IMR-90 (cell line): Measurements from ENCODE around the gene DUSP2. TPM values are rescaled to one million over a fixed set of nuclear protein-coding genes. Genes with fewer than 3 reads are reported as not detected.

Experiments used
- ATAC-seq: fragments of 200-7000 bp; cut with Tn5 transposase; 2 replicates; pipeline ENCODE4 v1.9.1; 2020; ENCODE audit warnings: low read depth, mild to moderate bottlenecking, moderate library complexity
- BruUV-seq: library from RNA; stranded (reverse); fragments of 400-500 nt; replicated peaks from 2 replicates; lab custom pipeline; 2021; lab: Mats Ljungman, UMichigan
- CTCF ChIA-PET: fragments of 300-600 bp; formaldehyde crosslinking; extraction: SDS; loops from one replicate; lab custom pipeline; 2021; ENCODE audit warnings: antibody characterized with exemption; lab: Yijun Ruan, JAX
- POLR2A ChIA-PET: fragments of 300-600 bp; sonication (Branson Sonifier 250); formaldehyde crosslinking; loops from one replicate; lab custom pipeline; 2022; ENCODE audit warnings: antibody characterized with exemption; ENCODE audit not compliant: unreplicated experiment; lab: Charles Lee
- DNase-seq: peaks from one replicate; pipeline ENCODE4 v3.0.0; 2013
- H2AFZ ChIP-seq: replicated peaks from 2 replicates; pipeline ENCODE3; 2013; ENCODE audit warnings: low read length, mild to moderate bottlenecking; ENCODE audit not compliant: poor library complexity
- H2AK5ac ChIP-seq: 2 replicates; pipeline ENCODE4 v1.6.1; 2013; ENCODE audit warnings: low read depth, low read length, inconsistent platforms
- H2AK9ac ChIP-seq: replicated peaks from 2 replicates; pipeline ENCODE3; 2013; ENCODE audit warnings: mild to moderate bottlenecking, low read depth, low read length, moderate library complexity; ENCODE audit not compliant: poor library complexity
- H2BK120ac ChIP-seq: 2 replicates; pipeline ENCODE4 v1.6.1; 2013; ENCODE audit warnings: low read depth, low read length, inconsistent platforms
- H2BK15ac ChIP-seq: 3 replicates; pipeline ENCODE4 v1.6.1; 2013; ENCODE audit warnings: low read depth, low read length, inconsistent platforms
- H2BK20ac ChIP-seq: 2 replicates; pipeline ENCODE4 v1.6.1; 2013; ENCODE audit warnings: low read depth, mild to moderate bottlenecking, inconsistent platforms, low read length, moderate library complexity
- H2BK5ac ChIP-seq: 2 replicates; pipeline ENCODE4 v1.6.1; 2013; ENCODE audit warnings: mild to moderate bottlenecking, low read depth, low read length, inconsistent platforms; ENCODE audit not compliant: poor library complexity, severe bottlenecking
- H3K14ac ChIP-seq: replicated peaks from 2 replicates; pipeline ENCODE4 v1.6.1; 2013; ENCODE audit warnings: low read depth, low read length, inconsistent platforms
- H3K18ac ChIP-seq: 2 replicates; pipeline ENCODE4 v1.6.1; 2013; ENCODE audit warnings: low read depth, low read length, control low read depth
- H3K23ac ChIP-seq: 2 replicates; pipeline ENCODE4 v1.6.1; 2013; ENCODE audit warnings: low read depth, low read length, inconsistent platforms
- H3K27ac ChIP-seq: 2 replicates; pipeline ENCODE4 v1.5.1; 2013; ENCODE audit warnings: mild to moderate bottlenecking, control low read depth, low read length; ENCODE audit not compliant: insufficient read depth
- H3K27me3 ChIP-seq: 2 replicates; pipeline ENCODE4 v1.6.1; 2013; ENCODE audit warnings: low read length; ENCODE audit not compliant: control insufficient read depth, insufficient read depth
- H3K36me3 ChIP-seq: 2 replicates; pipeline ENCODE4 v1.6.1; 2013; ENCODE audit warnings: low read length, mixed read lengths; ENCODE audit not compliant: control insufficient read depth, insufficient read depth
- H3K4ac ChIP-seq: 2 replicates; pipeline ENCODE4 v1.6.1; 2013; ENCODE audit warnings: low read depth, low read length, inconsistent platforms
- H3K4me1 ChIP-seq: 2 replicates; pipeline ENCODE4 v1.6.1; 2013; ENCODE audit warnings: low read length, mixed read lengths; ENCODE audit not compliant: control insufficient read depth, insufficient read depth
- H3K4me2 ChIP-seq: 2 replicates; pipeline ENCODE4 v1.6.1; 2013; ENCODE audit warnings: low read depth, mild to moderate bottlenecking, control low read depth, low read length, moderate library complexity
- H3K4me3 ChIP-seq: 2 replicates; pipeline ENCODE4 v1.5.1; 2013; ENCODE audit warnings: low read depth, mild to moderate bottlenecking, control low read depth, low read length, moderate library complexity; ENCODE audit not compliant: insufficient read depth
- H3K56ac ChIP-seq: 2 replicates; pipeline ENCODE4 v1.6.1; 2013; ENCODE audit warnings: low read length, inconsistent platforms; ENCODE audit not compliant: insufficient read depth; ENCODE audit errors: extremely low read depth
- H3K79me1 ChIP-seq, 2 experiments: 2 replicates each; pipeline ENCODE4 v1.6.1; 2013; ENCODE audit warnings: low read length in 2 of 2, inconsistent platforms in 1 of 2, low read depth in 1 of 2
- H3K9ac ChIP-seq: 2 replicates; pipeline ENCODE4 v1.6.1; 2013; ENCODE audit warnings: low read depth, low read length, control low read depth
- H3K9me1 ChIP-seq: 2 replicates; pipeline ENCODE4 v1.6.1; 2013; ENCODE audit warnings: low read length, inconsistent platforms; ENCODE audit not compliant: insufficient read depth
- H3K9me3 ChIP-seq: 2 replicates; pipeline ENCODE4 v1.6.1; 2013; ENCODE audit warnings: low read length; ENCODE audit not compliant: control insufficient read depth, insufficient read depth
- H4K20me1 ChIP-seq: 2 replicates; pipeline ENCODE4 v1.6.1; 2013; ENCODE audit warnings: low read length, inconsistent platforms; ENCODE audit not compliant: insufficient read depth
- H4K5ac ChIP-seq: 2 replicates; pipeline ENCODE4 v1.6.1; 2013; ENCODE audit warnings: mild to moderate bottlenecking, low read depth, low read length, control low read depth
- H4K8ac ChIP-seq, 2 experiments: 2 replicates each; pipeline ENCODE4 v1.6.1; 2013; ENCODE audit warnings: low read depth in 2 of 2, low read length in 2 of 2, control low read depth in 1 of 2, inconsistent platforms in 1 of 2
- H4K91ac ChIP-seq: 2 replicates; pipeline ENCODE4 v1.6.1; 2013; ENCODE audit warnings: low read depth, low read length, inconsistent platforms; ENCODE audit not compliant: insufficient read depth
- CEBPB ChIP-seq: IDR thresholded peaks from 2 replicates; pipeline ENCODE4 v1.6.1; 2012; ENCODE audit warnings: low read depth, low read length, improper control_type of control experiment
- FOS ChIP-seq: fragments of 150-350 bp; IDR thresholded peaks from 2 replicates; pipeline ENCODE4 v1.6.1; 2016; ENCODE audit warnings: low read depth, low read length
- POLR2A ChIP-seq: IDR thresholded peaks from 2 replicates; pipeline ENCODE4 v1.6.1; 2012; ENCODE audit warnings: mild to moderate bottlenecking, low read depth, low read length
- WGBS, 2 experiments: methylation state at CpG; one replicate each; pipeline versions ENCODE4 v1.1.5 to v1.1.7; 2013; ENCODE audit warnings: missing lambda C conversion rate in 2 of 2; ENCODE audit not compliant: insufficient read length in 1 of 2; ENCODE audit errors: extremely low coverage in 2 of 2; 5-methylcytosine and 5-hydroxymethylcytosine counted together
- dilution Hi-C: fragments of 300-500 bp; cut with HindIII; formaldehyde crosslinking; loops from one replicate; pipeline ENCODE4 v1.14.3; 2018; ENCODE audit warnings: low sequenced_read_pairs; ENCODE audit not compliant: unreplicated experiment
- in situ Hi-C: fragments of 300-500 bp; cut with MboI; formaldehyde crosslinking; loops from 3 replicates; pipeline ENCODE4 v1.14.3; 2019; ENCODE audit warnings: low sequenced_read_pairs, inconsistent platforms, mixed read lengths
- intact Hi-C: fragments of 100-400 bp; cut with micrococcal nuclease; formaldehyde crosslinking; loops from 2 replicates; pipeline ENCODE4 v1.10.0; 2022
- polyA plus RNA-seq, 3 experiments: library from polyadenylated mRNA; depleted of rRNA; stranded (reverse); fragments of >200 nt; gene quantifications; 2 replicates each; pipeline ENCODE4 v1.2.3, GENCODE V29; 2012; ENCODE audit warnings: low replicate concordance in 1 of 3
- total RNA-seq: library from RNA; depleted of rRNA; stranded (reverse); fragments of >200 nt; gene quantifications from 2 replicates; pipeline ENCODE4 v1.2.3, GENCODE V29; 2012
- TF ChIP-seq, protein P1 (sequence below): fragments of 150-350 bp; IDR thresholded peaks from 2 replicates; pipeline ENCODE4 v1.6.1; 2017; ENCODE audit warnings: mild to moderate bottlenecking, antibody characterized with exemption, low read length, low read depth

The DUSP2 gene
- total and polyA plus RNA-seq, 2 of the 4 experiments (the other 2 are of a cell fraction), result 1.8 to 3.8 TPM

DNA sequence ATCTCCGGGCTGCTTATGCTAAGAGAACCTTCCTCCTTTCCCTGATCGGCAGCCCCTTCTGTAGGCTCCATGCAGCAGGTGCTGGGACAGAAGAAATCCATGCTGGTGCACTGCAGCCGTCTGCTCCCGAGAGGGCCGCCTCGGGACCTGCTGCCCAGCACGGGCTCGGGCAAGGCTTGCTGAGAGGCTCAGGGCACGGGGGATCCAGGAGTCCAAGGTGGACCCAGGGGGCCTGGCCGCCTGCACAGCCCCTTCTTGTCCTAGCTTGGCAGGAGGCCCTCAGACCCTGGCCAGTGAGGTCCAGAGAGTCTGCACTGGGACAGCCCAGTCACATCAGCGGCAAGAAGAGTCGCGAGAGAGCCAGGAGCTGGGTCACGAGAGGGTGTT lies 13.3 kb upstream of the DUSP2 start:
- Histone ChIP-seq H4K20me1 (no peaks in the 10 kb centered on the region), H3K9me1 (no peaks in the 10 kb centered on the region), H2BK15ac (no peak overlapping the region), H3K4me3 (no peak overlapping the region), H3K36me3 (no peaks in the 10 kb centered on the region), H4K91ac (no peak overlapping the region), H3K27ac (no peak overlapping the region), H2BK5ac (no peak overlapping the region), H3K4me2 (no peak overlapping the region), H3K4ac (no peak overlapping the region), H2AK5ac (no peak overlapping the region), H3K23ac (no peak overlapping the region), H3K18ac (no peak overlapping the region), H3K79me1 (no peaks in the 10 kb centered on the region), H3K14ac (no peak overlapping the region), H3K27me3 (peaks cover 12% of the 10 kb centered on the region; the same call in 1 of the 2 replicates), H3K4me1 (no peaks in the 10 kb centered on the region), H3K56ac (no peak overlapping the region), H3K9ac (no peak overlapping the region), H2AFZ (no peak overlapping the region), H2BK20ac (no peak overlapping the region), H2AK9ac (no peak overlapping the region), H3K9me3 (no peaks in the 10 kb centered on the region), H4K5ac (no peak overlapping the region), H4K8ac (no peak overlapping the region), H2BK120ac (no peak overlapping the region)
- in situ Hi-C loops, result no loop called here
- dilution Hi-C loops, result no loop called here
- WGBS, 2 experiments, result 78% methylated on average over 4 of the region's 14 CpGs; no CpG with 5 or more reads in 1 of the 2 experiments
- no peak for TF ChIP-seq POLR2A
- TF ChIP-seq CEBPB, result no peak
- TF ChIP-seq, protein P1, sequence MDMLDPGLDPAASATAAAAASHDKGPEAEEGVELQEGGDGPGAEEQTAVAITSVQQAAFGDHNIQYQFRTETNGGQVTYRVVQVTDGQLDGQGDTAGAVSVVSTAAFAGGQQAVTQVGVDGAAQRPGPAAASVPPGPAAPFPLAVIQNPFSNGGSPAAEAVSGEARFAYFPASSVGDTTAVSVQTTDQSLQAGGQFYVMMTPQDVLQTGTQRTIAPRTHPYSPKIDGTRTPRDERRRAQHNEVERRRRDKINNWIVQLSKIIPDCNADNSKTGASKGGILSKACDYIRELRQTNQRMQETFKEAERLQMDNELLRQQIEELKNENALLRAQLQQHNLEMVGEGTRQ, result no peak
- TF ChIP-seq FOS, result no peak
- BruUV-seq, result no TSS peak
- ChIA-PET POLR2A (no interaction called here), CTCF (no interaction called here)
- no peak for ATAC-seq
- intact Hi-C loops, result no loop called here
- DNase-seq, result no peak
